ENCODE results near the gene HPGDS. TPM values are rescaled to one million over a fixed set of nuclear protein-coding genes. Genes with fewer than 3 reads are reported as not detected.

HPGDS gene
- polyA plus RNA-seq, 1 donor from 2014 or later = not detected

GRCh38 chr4:94284889-94285288 is 57.7 kb downstream of the HPGDS start:
- no peak overlapping the region for H2AFZ ChIP-seq (ENCODE audit: low read depth, low read length)
- H3K79me2 ChIP-seq (replicated peaks; ENCODE audit: insufficient read depth, low read length) = no peaks in the 10 kb centered on the region
- TF ChIP-seq CTCF (IDR thresholded peaks at IDR 0.05; ENCODE audit: poor library complexity, severe bottlenecking) (no peak), REST (IDR thresholded peaks at IDR 0.05; ENCODE audit: borderline replicate concordance) (no peak), TAF1 (IDR thresholded peaks at IDR 0.05; ENCODE audit: low read depth) (no peak), RAD21 (conservative IDR thresholded peaks at IDR 0.05) (no peak), MXI1 (conservative IDR thresholded peaks at IDR 0.05; ENCODE audit: poor library complexity, severe bottlenecking) (no peak), EZH2 (IDR thresholded peaks at IDR 0.05; ENCODE audit: borderline replicate concordance, insufficient read depth, low read length, poor library complexity, severe bottlenecking) (no peak), EP300 (conservative IDR thresholded peaks at IDR 0.05; ENCODE audit: poor library complexity, severe bottlenecking) (no peak), POLR2AphosphoS5 (IDR thresholded peaks at IDR 0.05) (no peak), SMC3 (conservative IDR thresholded peaks at IDR 0.05; ENCODE audit: poor library complexity) (no peak)
- no peaks in the 10 kb centered on the region for H3K9me2 ChIP-seq (ENCODE audit: insufficient read depth, low read length)
- no peaks in the 10 kb centered on the region for H4K20me1 ChIP-seq (ENCODE audit: insufficient read depth)
- H3K9ac ChIP-seq (ENCODE audit: low read length) = no peak overlapping the region
- H3K27ac ChIP-seq (ENCODE audit: low read length) = no peak overlapping the region
- no peak overlapping the region for H3K4me2 ChIP-seq (ENCODE audit: low read length)
- peaks cover 5% of the 10 kb centered on the region for H3K36me3 ChIP-seq (ENCODE audit: insufficient read depth, low read length)
- no peaks in the 10 kb centered on the region for H3F3A ChIP-seq (ENCODE audit: insufficient read depth, low read length, poor library complexity, severe bottlenecking)
- H3K27me3 ChIP-seq (ENCODE audit: insufficient read depth, low read depth, low read length) = no peaks in the 10 kb centered on the region
- no peaks in the 10 kb centered on the region for H3K9me3 ChIP-seq (ENCODE audit: low read length)
- H3K4me3 ChIP-seq (ENCODE audit: low read length) = no peak overlapping the region

GRCh38 chr4:94278781-94279180 is 63.9 kb downstream of the HPGDS start:
- no peaks in the 10 kb centered on the region for H4K20me1 ChIP-seq (ENCODE audit: insufficient read depth)
- no peaks in the 10 kb centered on the region for H3F3A ChIP-seq (ENCODE audit: insufficient read depth, low read length, poor library complexity, severe bottlenecking)
- H3K4me3 ChIP-seq (ENCODE audit: low read length) = no peak overlapping the region
- H3K9ac ChIP-seq (ENCODE audit: low read length) = no peak overlapping the region
- H3K36me3 ChIP-seq (ENCODE audit: insufficient read depth, low read length) = peaks cover 5% of the 10 kb centered on the region
- H3K4me2 ChIP-seq (ENCODE audit: low read length) = no peak overlapping the region
- H3K27me3 ChIP-seq (ENCODE audit: insufficient read depth, low read depth, low read length) = no peaks in the 10 kb centered on the region
- TF ChIP-seq POLR2AphosphoS5 (IDR thresholded peaks at IDR 0.05) (no peak), EZH2 (IDR thresholded peaks at IDR 0.05; ENCODE audit: borderline replicate concordance, insufficient read depth, low read length, poor library complexity, severe bottlenecking) (no peak), SMC3 (conservative IDR thresholded peaks at IDR 0.05; ENCODE audit: poor library complexity) (no peak), REST (IDR thresholded peaks at IDR 0.05; ENCODE audit: borderline replicate concordance) (no peak), TAF1 (IDR thresholded peaks at IDR 0.05; ENCODE audit: low read depth) (no peak), CTCF (IDR thresholded peaks at IDR 0.05; ENCODE audit: poor library complexity, severe bottlenecking) (no peak), RAD21 (conservative IDR thresholded peaks at IDR 0.05) (no peak), EP300 (conservative IDR thresholded peaks at IDR 0.05; ENCODE audit: poor library complexity, severe bottlenecking) (no peak), MXI1 (conservative IDR thresholded peaks at IDR 0.05; ENCODE audit: poor library complexity, severe bottlenecking) (no peak)
- H2AFZ ChIP-seq (ENCODE audit: low read depth, low read length) = no peak overlapping the region
- no peak overlapping the region for H3K27ac ChIP-seq (ENCODE audit: low read length)
- H3K79me2 ChIP-seq (replicated peaks; ENCODE audit: insufficient read depth, low read length) = no peaks in the 10 kb centered on the region
- H3K9me3 ChIP-seq (ENCODE audit: low read length) = no peaks in the 10 kb centered on the region
- no peaks in the 10 kb centered on the region for H3K9me2 ChIP-seq (ENCODE audit: insufficient read depth, low read length)
